ENCODE data around the gene TMEM51.

TMEM51 gene

GRCh38 chr1:15153184-15153841 lies at the start of gene TMEM51:
Gene TMEM51 (plus strand): TSS chr1:15153747. CDS start chr1:15215088, 61,341 bp downstream.
- in situ Hi-C loops (cut with HindIII; ENCODE audit: low sequenced_read_pairs) = no loop called here

DNA sequence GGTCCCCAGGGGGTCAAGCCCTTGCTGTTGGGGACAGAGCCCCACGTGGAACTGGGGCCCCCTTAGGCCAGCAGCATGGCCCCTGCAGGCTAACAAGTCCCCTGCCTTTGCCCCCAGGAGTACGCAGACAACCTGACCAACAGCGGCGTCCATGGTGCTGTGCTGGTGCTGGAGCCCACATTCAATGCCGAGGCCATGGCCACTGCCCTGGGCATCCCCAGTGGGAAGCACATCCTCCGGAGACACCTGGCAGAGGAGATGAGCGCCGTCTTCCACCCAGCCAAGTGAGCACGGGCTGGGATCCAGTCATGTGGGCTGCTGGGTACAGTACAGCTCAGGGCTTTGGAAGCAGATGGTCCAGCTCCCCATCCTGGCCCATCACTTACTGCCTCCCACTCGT lies 49.6 kb upstream of the TMEM51 start:
- in situ Hi-C loops (cut with HindIII; ENCODE audit: low sequenced_read_pairs) = no loop called here

- in situ Hi-C loops (cut with HindIII; ENCODE audit: low sequenced_read_pairs) = no loop called here
These were observed 48.8 kb upstream of the TMEM51 start for GRCh38 chr1:15104768-15105167.

DNA sequence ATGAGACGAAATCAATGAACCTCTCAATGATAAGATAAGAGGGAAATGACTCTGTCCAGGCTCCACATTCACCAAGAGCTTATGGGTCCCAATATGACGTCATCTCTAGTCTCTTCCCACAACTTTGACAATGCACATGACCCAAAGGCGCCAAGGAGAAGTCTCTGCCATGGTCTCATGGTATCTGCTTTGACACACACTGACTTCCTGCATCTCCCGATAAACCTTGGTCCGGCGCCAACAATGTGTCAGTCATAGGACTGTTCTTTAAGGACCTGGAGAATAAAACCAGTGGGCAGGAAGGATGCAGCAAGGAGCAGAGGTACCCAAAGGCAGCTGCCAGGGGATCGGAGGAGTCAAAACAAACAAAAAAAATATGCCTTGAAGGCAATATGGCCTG lies 46.9 kb upstream of the TMEM51 start:
- in situ Hi-C loops (cut with HindIII; ENCODE audit: low sequenced_read_pairs) = no loop called here

DNA sequence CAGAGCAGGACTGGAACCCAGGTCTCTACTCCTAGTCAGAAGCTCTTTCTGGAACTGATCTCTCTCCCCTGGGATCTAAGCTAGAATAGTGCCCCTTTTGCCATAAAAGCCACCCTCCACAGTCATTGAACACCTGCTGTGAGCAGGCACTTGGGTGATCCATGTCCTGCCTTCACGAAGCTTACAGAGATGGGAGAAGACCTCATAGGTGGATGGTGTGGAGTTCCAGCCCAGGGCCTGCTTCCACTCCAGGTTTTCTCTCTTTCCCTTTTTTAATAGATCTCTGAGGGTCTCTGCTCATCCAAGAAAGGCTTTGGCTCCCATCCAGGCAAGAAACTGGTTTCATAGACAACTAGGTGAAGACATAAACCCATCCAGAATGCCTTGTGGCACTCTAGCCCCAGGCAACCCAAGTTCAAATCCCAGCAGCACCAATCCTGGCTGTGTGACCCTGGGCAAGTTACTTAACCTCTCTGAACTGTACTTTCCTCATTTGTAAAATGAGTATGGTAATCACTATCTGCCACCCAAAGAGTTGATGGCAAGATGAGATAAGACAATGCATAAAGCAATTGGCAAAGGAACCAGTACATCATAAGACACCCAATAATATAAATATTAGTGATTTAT lies 46.4 kb upstream of the TMEM51 start:
- in situ Hi-C loops (cut with HindIII; ENCODE audit: low sequenced_read_pairs) = no loop called here

- in situ Hi-C loops (cut with HindIII; ENCODE audit: low sequenced_read_pairs) = no loop called here
These were observed 45.6 kb upstream of the TMEM51 start for GRCh38 chr1:15107911-15108310.

DNA sequence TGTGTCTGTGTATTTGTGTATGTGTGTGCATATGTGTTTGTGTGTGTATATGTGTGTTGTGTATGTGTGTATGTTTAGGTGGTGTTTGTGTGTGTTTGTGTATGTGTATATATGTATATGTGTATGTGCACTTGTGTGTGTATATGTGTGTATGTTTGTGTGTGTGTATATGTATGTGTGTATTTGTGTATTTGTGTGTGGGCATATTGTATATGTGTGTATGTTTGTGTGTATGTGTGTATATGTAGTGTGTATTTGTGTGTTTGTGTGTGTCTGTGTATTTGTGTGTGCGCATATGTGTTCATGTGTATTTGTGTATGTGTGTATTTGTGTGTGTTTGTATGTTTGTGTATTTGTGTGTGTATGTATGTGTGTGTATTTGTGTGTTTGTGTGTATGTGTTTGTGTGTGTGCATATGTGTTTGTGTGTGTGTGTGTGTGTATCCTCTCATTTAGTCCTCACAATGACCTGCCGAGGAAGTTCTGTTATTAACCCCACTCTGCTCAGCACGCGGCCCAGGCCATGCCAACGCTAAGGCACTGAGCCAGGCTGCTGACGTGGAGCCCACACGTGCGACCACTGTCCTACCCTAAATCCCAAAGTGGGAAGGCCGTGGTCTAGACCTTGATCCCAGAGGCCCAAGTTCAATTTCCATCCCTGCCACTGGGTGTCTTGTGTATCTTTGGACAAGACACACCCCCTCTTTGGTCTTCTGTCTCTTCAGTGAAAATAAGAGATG lies 43.2 kb upstream of the TMEM51 start:
- in situ Hi-C loops (cut with HindIII; ENCODE audit: low sequenced_read_pairs) = no loop called here

GRCh38 chr1:15110867-15111230 lies 42.7 kb upstream of the TMEM51 start:
- in situ Hi-C loops (cut with HindIII; ENCODE audit: low sequenced_read_pairs) = no loop called here

- in situ Hi-C loops (cut with HindIII; ENCODE audit: low sequenced_read_pairs) = no loop called here
These were observed 40.4 kb upstream of the TMEM51 start for GRCh38 chr1:15113146-15113545.

DNA sequence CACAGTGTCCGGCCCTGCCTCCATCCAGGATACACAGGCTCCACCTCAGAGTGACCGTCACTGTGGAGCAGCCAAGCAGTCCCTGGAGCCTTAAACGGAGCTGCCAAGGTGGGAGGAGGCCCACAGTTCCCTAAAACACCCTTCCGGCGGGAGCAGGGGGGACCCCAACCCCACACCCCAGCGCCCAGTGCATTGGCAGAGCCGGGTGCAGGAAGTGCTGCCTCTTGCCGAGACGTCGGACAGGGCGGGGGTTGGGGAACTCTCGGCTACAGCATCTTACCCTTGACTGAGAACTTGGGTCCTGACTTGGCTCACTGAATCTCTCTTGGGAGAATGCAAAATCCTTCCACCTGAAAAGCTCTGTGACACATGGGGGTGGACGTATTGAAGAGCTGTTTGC lies 38.7 kb upstream of the TMEM51 start:
- in situ Hi-C loops (cut with HindIII; ENCODE audit: low sequenced_read_pairs) = no loop called here

DNA sequence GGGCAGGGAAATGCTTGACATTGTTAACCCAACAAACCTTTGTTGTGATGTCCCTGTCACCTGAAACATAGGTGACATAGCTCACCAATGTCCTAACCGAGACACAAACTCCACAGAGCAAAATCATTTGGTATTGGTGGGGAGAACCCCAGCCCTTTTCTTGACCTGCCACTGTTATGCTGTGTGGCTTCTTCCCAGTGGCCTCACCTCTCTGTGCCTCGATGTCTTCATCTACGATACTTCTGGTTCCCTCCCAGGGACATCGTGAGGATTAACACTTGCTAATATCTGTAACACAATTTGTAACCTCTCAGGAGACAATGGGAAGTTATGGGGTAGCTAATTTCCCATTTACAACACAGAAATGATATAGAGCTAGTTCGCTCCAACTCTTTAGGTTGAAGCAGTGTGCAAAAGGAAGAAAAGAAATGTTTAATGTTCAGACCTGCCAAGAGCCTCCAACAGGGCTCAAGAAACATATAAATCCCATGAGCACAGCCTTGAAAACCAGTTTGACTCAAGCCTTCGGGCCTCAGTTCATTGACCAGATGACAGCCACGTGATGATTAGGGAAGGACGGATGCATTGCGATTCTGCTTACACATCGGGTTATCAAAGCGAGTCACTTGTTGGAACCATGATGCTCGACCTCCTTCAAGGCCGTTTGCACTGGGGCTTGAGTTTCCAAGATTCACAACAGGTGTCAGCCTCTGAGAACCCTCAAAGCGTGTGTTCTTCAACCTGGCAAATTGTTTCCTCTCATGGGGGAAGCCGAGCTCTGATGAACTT lies 37.8 kb upstream of the TMEM51 start:
- in situ Hi-C loops (cut with HindIII; ENCODE audit: low sequenced_read_pairs) = no loop called here

GRCh38 chr1:15116966-15117365 lies 36.6 kb upstream of the TMEM51 start:
- in situ Hi-C loops (cut with HindIII; ENCODE audit: low sequenced_read_pairs) = no loop called here

DNA sequence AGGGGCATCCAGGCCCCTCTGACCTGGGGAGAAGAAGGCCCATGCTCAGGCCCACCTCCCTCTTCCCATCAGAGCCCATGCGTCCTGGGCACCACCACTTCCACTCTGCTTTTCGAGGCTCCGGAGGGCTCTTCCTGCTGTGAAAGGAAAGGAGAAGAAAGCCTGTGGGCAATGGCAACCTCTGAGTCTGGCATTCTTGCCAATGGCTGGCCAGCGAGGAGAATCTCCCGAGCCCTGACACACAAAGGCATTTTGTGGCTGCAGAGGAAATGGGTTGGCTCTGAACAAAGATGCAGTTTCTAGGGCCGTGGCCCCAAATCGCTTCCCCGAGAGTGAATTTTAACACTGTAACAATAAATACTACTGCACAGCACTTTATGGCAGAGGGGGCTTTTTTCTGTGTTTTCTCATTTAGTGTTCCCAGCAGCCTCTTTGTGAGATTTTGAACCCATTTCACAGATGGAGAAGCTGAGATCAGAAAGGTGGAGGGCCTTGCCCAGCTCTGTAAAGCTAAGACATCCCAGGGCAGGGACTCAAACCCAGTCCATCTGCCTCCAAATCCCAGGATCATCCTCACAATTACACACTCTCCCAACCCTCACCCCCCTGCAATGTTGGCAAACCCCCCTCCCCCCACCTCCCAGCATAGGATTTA lies 35.7 kb upstream of the TMEM51 start:
- in situ Hi-C loops (cut with HindIII; ENCODE audit: low sequenced_read_pairs) = no loop called here

GRCh38 chr1:15118579-15118978 lies 35.0 kb upstream of the TMEM51 start:
- in situ Hi-C loops (cut with HindIII; ENCODE audit: low sequenced_read_pairs) = no loop called here

DNA sequence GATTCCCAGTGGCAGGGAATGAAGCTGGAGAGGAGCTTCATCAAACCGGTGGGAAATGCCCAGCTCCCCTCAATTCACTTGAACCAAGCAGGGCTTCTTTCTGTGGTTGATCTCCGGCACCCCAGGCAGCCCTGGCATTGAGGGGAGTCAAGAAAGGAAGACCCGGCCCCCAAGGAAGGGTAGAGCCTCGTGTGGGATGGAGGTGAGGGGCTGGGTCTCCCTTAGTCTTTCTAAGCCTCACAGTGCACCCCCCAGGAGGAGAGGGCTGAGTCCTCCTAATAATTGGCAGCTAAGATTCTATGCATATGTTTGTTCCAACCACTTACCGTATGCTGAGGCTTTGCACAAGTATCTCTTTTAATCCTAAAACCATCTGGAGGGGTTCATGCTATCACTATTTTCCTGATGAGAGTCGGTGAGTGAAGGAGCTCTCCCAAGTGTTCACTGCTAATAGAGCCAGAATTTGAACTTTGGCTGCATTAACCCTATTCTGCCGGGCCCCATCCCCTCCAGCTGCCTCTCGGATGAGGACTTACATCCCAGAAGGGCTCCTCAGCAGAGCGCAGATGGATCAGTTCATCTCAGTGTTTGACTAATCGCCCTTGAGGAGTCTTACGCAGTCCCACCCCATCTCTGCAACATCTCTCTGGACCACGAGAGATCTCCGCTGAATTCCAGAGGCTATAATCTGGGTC lies 33.1 kb upstream of the TMEM51 start:
- in situ Hi-C loops (cut with HindIII; ENCODE audit: low sequenced_read_pairs) = no loop called here

GRCh38 chr1:15122331-15122730 lies 31.2 kb upstream of the TMEM51 start:
- in situ Hi-C loops (cut with HindIII; ENCODE audit: low sequenced_read_pairs) = no loop called here

DNA sequence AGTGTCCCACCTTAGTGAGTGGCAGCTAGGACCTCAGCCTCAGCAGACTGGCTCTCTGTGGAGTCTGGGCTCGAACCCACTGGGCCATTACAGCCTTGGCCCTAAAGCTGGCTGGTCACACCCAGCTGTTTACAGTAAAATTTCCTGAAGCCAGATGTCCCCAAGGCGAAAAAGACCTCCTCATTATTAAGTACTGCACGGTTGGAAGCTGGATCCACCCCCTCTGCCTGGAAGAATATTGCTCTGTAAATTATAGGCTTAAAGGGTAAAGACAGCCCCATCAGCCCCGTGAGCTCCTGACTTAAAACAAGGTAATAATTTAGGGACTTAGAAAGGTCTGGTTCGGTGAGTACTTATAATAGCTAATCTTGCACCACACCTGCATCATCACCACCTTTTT lies 30.3 kb upstream of the TMEM51 start:
- in situ Hi-C loops (cut with HindIII; ENCODE audit: low sequenced_read_pairs) = no loop called here

DNA sequence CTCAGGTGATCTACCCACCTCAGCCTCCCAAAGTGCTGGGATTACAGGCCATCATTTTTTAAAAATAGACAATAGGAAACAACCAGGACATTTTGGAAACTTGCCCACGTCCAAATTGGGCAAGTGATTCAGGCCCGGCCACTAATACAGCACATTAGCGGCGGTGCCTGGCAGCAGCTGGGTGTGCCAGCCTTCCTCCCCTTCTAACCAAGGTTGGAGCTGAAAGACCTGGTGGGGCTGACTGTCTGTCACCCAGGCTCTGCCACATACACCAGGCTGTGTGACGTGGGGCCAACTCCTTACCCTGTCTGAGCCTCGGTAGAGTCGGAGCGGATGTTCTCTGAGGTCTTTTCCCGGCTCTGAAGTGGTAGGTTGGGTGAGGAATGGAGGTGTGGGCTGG lies 29.6 kb upstream of the TMEM51 start:
- in situ Hi-C loops (cut with HindIII; ENCODE audit: low sequenced_read_pairs) = no loop called here

DNA sequence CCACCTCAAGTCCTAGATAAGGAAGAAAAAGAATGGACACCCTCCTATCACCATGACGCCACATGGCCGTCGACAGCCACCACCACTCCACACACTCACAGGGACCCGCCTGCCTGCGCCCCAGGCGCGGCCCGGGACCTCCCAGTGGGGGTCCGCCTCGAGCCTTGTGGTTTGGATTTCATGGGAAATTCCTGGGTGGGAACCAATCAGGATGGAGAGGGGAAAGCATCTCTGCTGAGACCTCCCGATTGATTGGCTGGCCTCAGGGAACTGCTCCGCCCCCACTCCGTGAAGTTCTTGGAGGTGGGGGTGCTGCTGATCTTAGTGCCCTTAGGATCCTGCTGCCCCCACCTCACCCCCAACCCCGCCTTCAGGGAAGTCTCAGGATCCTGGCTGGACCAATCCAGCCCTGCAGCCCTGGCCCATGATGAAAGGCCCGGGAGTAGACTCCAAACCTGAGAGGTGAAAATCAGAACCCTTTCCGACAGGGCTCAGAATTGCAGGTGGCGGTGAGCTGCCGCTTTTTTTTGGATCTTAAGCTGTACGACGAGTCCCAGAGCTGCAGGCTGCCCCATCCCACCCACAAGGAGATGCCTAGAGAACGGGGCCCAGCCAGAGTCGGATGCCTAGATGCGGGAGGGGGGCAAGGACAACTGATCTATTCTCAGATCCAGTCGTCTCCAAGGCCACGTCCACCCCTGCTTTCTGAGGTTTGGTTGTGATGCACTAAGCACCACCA lies 29.0 kb upstream of the TMEM51 start:
- in situ Hi-C loops (cut with HindIII; ENCODE audit: low sequenced_read_pairs) = no loop called here
